ENCODE measurements around the gene TMEM271. TPM values are rescaled to one million over a fixed set of nuclear protein-coding genes. Genes with fewer than 3 reads are reported as not detected.
"Not testable (repeated sequence)": the region's sequence is repeated elsewhere in the genome, so short reads cannot be mapped to it uniquely, and the experiment has no call there.

The TMEM271 gene
- total RNA-seq, 1 donor from 2014 or later, result not detected

GRCh38 chr4:598925-599324 lies 22.8 kb upstream of the TMEM271 start:
- H3K36me3 ChIP-seq, result no peaks in the 10 kb centered on the region
- no peaks in the 10 kb centered on the region for H3K9me3 ChIP-seq
- ATAC-seq, result no peak
- no peak for DNase-seq
- H3K27me3 ChIP-seq, result peaks cover 5% of the 10 kb centered on the region
- no peaks in the 10 kb centered on the region for H3K4me1 ChIP-seq
- intact Hi-C loops (cut with DNase I), result no loop called here
- no peak overlapping the region for H3K27ac ChIP-seq
- H3K4me3 ChIP-seq, result no peak overlapping the region
- TF ChIP-seq, protein P1, sequence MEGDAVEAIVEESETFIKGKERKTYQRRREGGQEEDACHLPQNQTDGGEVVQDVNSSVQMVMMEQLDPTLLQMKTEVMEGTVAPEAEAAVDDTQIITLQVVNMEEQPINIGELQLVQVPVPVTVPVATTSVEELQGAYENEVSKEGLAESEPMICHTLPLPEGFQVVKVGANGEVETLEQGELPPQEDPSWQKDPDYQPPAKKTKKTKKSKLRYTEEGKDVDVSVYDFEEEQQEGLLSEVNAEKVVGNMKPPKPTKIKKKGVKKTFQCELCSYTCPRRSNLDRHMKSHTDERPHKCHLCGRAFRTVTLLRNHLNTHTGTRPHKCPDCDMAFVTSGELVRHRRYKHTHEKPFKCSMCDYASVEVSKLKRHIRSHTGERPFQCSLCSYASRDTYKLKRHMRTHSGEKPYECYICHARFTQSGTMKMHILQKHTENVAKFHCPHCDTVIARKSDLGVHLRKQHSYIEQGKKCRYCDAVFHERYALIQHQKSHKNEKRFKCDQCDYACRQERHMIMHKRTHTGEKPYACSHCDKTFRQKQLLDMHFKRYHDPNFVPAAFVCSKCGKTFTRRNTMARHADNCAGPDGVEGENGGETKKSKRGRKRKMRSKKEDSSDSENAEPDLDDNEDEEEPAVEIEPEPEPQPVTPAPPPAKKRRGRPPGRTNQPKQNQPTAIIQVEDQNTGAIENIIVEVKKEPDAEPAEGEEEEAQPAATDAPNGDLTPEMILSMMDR (IDR thresholded peaks at IDR 0.05), result no peak

- DNase-seq (no peak), ATAC-seq (no peak)
- Histone ChIP-seq H3K36me3 (no peaks in the 10 kb centered on the region), H3K9me3 (no peaks in the 10 kb centered on the region), H3K27me3 (peaks cover 4% of the 10 kb centered on the region), H3K4me1 (no peaks in the 10 kb centered on the region), H3K4me3 (no peak overlapping the region), H3K27ac (no peak overlapping the region)
- intact Hi-C loops (cut with DNase I), result no loop called here
- TF ChIP-seq, protein P1 (IDR thresholded peaks at IDR 0.05), result no peak
These were observed 16.9 kb upstream of the TMEM271 start for GRCh38 chr4:592825-593520.

DNA sequence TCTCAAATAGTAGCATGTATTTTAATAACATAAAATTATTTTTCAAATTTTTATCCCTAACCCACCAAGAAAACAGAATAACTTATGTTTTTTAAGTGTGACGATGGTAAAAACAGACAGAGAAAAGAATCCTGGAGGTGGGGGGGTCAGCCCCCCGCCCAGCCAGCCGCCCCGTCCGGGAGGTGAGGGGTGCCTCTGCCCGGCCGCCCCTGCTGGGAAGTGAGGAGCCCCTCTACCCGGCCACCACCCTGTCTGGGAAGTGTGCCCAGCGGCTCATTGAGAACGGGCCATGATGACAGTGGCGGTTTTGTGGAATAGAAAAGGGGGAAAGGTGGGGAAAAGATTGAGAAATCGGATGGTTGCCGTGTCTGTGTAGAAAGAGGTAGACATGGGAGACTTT lies 16.1 kb upstream of the TMEM271 start:
- intact Hi-C loops (cut with DNase I); H3K4me3 ChIP-seq; ATAC-seq; H3K27me3 ChIP-seq; H3K9me3 ChIP-seq; H3K27ac ChIP-seq; H3K4me1 ChIP-seq; H3K36me3 ChIP-seq; DNase-seq: not testable (repeated sequence)

DNA sequence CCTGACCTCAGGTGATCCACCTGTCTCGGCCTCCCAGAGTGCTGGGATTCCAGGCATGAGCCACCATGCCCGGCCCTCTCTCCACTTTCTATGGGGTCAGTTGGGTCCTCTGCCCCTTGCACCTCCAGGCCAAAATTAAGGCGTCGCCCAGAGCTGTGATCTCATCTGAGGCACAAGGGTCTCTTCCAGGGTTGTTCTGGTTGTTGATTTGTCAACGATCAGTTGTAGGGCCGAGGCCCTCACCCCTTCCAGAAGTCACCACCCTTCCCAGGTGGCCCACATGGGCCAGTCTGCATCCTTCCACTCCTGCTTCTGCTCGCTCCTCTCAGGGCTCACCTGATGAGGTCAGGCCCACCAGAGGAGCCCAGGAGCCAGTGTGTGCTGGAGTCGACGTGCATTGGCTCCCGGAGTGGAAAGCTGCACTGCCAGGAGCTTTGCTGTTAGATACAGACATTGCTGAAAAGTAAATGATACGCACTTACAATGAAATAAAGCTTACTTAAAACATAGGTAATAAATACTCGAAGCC lies 14.3 kb upstream of the TMEM271 start:
- intact Hi-C loops (cut with DNase I), result no loop called here
- H3K4me1 ChIP-seq, result no peaks in the 10 kb centered on the region
- H3K27me3 ChIP-seq, result peaks cover 4% of the 10 kb centered on the region
- ATAC-seq, result no peak
- H3K4me3 ChIP-seq, result no peak overlapping the region
- no peak for DNase-seq
- H3K27ac ChIP-seq, result no peak overlapping the region
- no peaks in the 10 kb centered on the region for H3K9me3 ChIP-seq
- no peaks in the 10 kb centered on the region for H3K36me3 ChIP-seq
- TF ChIP-seq, protein P1 (IDR thresholded peaks at IDR 0.05), result no peak

DNA sequence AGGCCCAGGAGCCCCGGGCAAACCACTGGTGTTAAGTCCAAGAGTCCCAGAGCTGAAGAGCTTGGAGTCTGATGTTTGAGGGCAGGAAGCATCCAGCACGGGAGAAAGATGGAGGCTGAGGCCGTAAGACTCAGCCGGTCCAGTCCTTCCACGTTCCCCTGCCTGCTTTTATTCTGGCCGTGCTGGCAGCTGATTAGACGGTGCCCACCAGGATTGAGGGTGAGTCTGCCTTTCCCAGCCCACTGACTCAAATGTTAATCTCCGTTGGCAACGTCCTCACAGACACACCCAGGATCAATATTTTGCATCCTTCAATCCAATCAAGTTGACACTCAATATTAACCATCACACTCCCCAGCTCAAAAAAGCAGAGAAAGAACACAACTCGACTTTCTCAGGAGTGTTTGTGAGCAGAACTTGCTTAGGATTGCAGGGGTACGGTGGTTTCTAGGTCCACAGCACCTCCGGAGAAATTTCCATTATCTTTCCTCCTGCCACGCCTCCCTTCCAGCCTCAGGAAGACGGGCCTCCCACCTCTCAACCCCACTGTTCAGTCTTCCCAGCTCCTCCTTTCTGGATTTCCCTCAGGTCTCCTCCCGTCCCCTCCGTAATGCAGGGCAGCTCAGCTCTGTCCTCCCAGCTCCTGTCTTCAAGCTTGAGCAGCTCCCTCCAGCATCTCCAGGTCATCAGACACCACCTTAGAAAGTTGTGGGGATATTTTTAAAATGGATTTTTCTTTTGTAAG lies 13.3 kb upstream of the TMEM271 start:
- Histone ChIP-seq H3K27me3 (peaks cover 9% of the 10 kb centered on the region), H3K4me3 (no peak overlapping the region), H3K36me3 (no peaks in the 10 kb centered on the region), H3K27ac (no peak overlapping the region), H3K9me3 (no peaks in the 10 kb centered on the region), H3K4me1 (no peaks in the 10 kb centered on the region)
- DNase-seq, result no peak
- intact Hi-C loops (cut with DNase I), result no loop called here
- TF ChIP-seq, protein P1 (IDR thresholded peaks at IDR 0.05), result no peak
- ATAC-seq, result no peak

DNA sequence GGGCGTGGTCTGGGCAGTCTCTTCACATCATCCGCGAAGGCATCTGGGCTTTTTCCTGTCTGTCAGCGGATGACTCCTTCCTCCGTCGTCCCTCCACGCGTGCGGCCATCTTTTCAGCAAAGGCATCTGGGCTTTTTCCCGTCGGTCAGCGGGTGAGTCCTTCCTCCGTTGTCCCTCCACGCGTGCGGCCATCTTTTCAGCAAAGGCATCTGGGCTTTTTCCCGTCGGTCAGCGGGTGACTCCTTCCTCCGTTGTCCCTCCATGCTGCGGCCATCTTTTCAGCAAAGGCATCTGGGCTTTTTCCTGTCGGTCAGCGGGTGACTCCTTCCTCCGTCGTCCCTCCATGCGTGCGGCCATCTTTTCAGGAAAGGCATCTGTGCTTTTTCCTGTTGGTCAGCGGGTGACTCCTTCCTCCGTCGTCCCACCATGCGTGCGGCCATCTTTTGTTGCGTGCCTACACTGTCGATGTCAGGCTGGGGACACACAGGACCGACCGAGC lies 12.3 kb upstream of the TMEM271 start:
- H3K36me3 ChIP-seq, result no peaks in the 10 kb centered on the region
- H3K4me1 ChIP-seq, result no peaks in the 10 kb centered on the region
- no peak for DNase-seq
- no peak overlapping the region for H3K27ac ChIP-seq
- no peaks in the 10 kb centered on the region for H3K9me3 ChIP-seq
- no peak for ATAC-seq
- intact Hi-C loops (cut with DNase I), result no loop called here
- peaks cover 9% of the 10 kb centered on the region for H3K27me3 ChIP-seq
- TF ChIP-seq, protein P1 (IDR thresholded peaks at IDR 0.05), result no peak
- no peak overlapping the region for H3K4me3 ChIP-seq

Measured in upper lobe of right lung (tissue), 1 donor.